Right atrium auricular region (tissue), 2 donors: ENCODE results near the gene MAPK8IP2. TPM values are rescaled to one million over a fixed set of nuclear protein-coding genes. Genes with fewer than 3 reads are reported as not detected.

ENCODE experiments used
- DNase-seq: peaks from one replicate; pipeline ENCODE4 v3.0.0-alpha.2; 2019; ENCODE audit warnings: low spot score
- H3K27ac ChIP-seq, 2 donors: fragments of 200-600 bp; sonication (generic); 1 replicate in 1 of 2; 2 replicates in 1 of 2; pipeline ENCODE4 v1.5.1; 2016 to 2019
- H3K27me3 ChIP-seq, 2 donors: fragments of 200-600 bp; sonication (generic); one replicate each; pipeline versions ENCODE4 v1.5.1 to v1.6.0; 2017 to 2019
- H3K36me3 ChIP-seq: fragments of 200-600 bp; sonication (generic); one replicate; pipeline ENCODE4 v1.5.1; 2016
- H3K4me1 ChIP-seq, 2 donors: fragments of 200-600 bp; sonication (generic); one replicate each; pipeline versions ENCODE4 v1.5.1 to v1.6.0; 2017 to 2019
- H3K4me3 ChIP-seq, 2 donors: fragments of 200-600 bp; sonication (generic); 1 replicate in 1 of 2; 2 replicates in 1 of 2; pipeline ENCODE4 v1.5.1; 2017 to 2019; ENCODE audit warnings: mild to moderate bottlenecking in 1 of 2, moderate library complexity in 1 of 2
- H3K9me3 ChIP-seq, 2 donors: fragments of 200-600 bp; sonication (generic); one replicate each; pipeline ENCODE4 v1.5.1; 2019
- total RNA-seq, 2 donors: library from RNA; depleted of rRNA; stranded (reverse); fragments of >200 nt; gene quantifications; one replicate each; pipeline ENCODE4 v1.1.0, GENCODE V29; 2016
- TF ChIP-seq, protein P1 (sequence below), 2 donors: fragments of 200-600 bp; sonication (generic); IDR thresholded peaks; one replicate each; pipeline ENCODE4 v1.5.1; 2019; ENCODE audit warnings: antibody characterized with exemption in 2 of 2

The MAPK8IP2 gene
- total RNA-seq, 2 donors from 2014 or later, result 0.26 to 0.71 TPM

GRCh38 chr22:50561401-50562358, 38.9 kb upstream of the MAPK8IP2 start:
- no peaks in the 10 kb centered on the region for H3K9me3 ChIP-seq
- H3K27me3 ChIP-seq, result no peaks in the 10 kb centered on the region
- H3K36me3 ChIP-seq, result no peaks in the 10 kb centered on the region
- H3K27ac ChIP-seq, result no peak overlapping the region
- TF ChIP-seq, protein P1, sequence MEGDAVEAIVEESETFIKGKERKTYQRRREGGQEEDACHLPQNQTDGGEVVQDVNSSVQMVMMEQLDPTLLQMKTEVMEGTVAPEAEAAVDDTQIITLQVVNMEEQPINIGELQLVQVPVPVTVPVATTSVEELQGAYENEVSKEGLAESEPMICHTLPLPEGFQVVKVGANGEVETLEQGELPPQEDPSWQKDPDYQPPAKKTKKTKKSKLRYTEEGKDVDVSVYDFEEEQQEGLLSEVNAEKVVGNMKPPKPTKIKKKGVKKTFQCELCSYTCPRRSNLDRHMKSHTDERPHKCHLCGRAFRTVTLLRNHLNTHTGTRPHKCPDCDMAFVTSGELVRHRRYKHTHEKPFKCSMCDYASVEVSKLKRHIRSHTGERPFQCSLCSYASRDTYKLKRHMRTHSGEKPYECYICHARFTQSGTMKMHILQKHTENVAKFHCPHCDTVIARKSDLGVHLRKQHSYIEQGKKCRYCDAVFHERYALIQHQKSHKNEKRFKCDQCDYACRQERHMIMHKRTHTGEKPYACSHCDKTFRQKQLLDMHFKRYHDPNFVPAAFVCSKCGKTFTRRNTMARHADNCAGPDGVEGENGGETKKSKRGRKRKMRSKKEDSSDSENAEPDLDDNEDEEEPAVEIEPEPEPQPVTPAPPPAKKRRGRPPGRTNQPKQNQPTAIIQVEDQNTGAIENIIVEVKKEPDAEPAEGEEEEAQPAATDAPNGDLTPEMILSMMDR (IDR thresholded peaks at IDR 0.05), result no peak
- peaks cover 0 to 10% of the 10 kb centered on the region in 2 donors for H3K4me1 ChIP-seq
- no peak for DNase-seq
- no peak overlapping the region for H3K4me3 ChIP-seq

- TF ChIP-seq, protein P1 (IDR thresholded peaks at IDR 0.05), result peak; percentile 95 to 98
- no peaks in the 10 kb centered on the region for H3K27me3 ChIP-seq
- H3K36me3 ChIP-seq, result peaks cover 6% of the 10 kb centered on the region
- no peaks in the 10 kb centered on the region for H3K9me3 ChIP-seq
- peak within 1 kb of the TSS; percentile 79 to 89 for H3K27ac ChIP-seq
- DNase-seq, result peak; percentile 96
- peaks cover 0 to 10% of the 10 kb centered on the region in 2 donors for H3K4me1 ChIP-seq
- peak within 1 kb of the TSS; percentile 49 to 64 for H3K4me3 ChIP-seq
Measured at GRCh38 chr22:50562523-50563412, 37.8 kb upstream of the MAPK8IP2 start, which contains the start of gene SYCE3. TSS of gene SYCE3 (minus strand) at chr22:50562919. CDS start at chr22:50556405, 6,514 bp downstream.

- TF ChIP-seq, protein P1 (IDR thresholded peaks at IDR 0.05), result no peak
- Histone ChIP-seq H3K4me1 (peaks cover 0 to 10% of the 10 kb centered on the region in 2 donors), H3K4me3 (peak overlapping the region; percentile 49 to 64), H3K36me3 (peaks cover 14% of the 10 kb centered on the region), H3K27ac (peak overlapping the region; percentile 79 to 89), H3K9me3 (no peaks in the 10 kb centered on the region), H3K27me3 (no peaks in the 10 kb centered on the region)
- no peak for DNase-seq
Measured at GRCh38 chr22:50563413-50564160, 37.0 kb upstream of the MAPK8IP2 start.

GRCh38 chr22:50564289-50564688, 36.3 kb upstream of the MAPK8IP2 start:
- H3K9me3 ChIP-seq, result no peaks in the 10 kb centered on the region
- peak overlapping the region; percentile 79 to 89 for H3K27ac ChIP-seq
- H3K36me3 ChIP-seq, result peaks cover 21% of the 10 kb centered on the region
- H3K27me3 ChIP-seq, result no peaks in the 10 kb centered on the region
- no peak overlapping the region for H3K4me3 ChIP-seq
- H3K4me1 ChIP-seq, result peaks cover 0 to 10% of the 10 kb centered on the region in 2 donors
- TF ChIP-seq, protein P1 (IDR thresholded peaks at IDR 0.05), result no peak
- DNase-seq, result no peak

DNA sequence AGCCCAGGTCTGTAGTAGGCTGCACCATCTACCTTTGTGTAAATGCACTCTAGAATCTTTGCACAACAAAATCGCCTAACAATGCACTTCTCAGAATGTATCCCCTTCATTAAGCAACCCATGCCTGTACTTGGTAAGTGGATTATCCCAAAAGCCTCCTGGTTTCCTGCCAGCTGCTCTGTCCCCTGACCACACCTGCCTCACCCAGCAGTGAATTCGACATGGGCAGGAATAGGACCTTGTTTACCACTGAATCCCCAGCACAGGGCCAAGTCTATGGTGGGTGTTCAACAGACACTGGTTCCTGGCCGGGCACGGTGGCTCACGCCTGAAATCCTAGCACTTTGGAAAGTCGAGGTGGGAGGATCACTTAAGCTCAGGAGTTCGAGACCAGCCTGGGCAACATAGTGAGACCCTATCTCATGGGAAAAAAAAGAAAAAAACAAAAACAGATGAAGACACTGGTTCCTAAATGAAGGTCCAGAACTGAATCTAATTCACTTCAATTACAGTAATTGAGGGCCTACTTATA, 32.8 kb upstream of the MAPK8IP2 start:
- Histone ChIP-seq H3K9me3 (no peaks in the 10 kb centered on the region), H3K36me3 (peaks cover 56% of the 10 kb centered on the region), H3K4me1 (peaks cover 0 to 10% of the 10 kb centered on the region in 2 donors), H3K4me3 (no peak overlapping the region), H3K27me3 (no peaks in the 10 kb centered on the region), H3K27ac (no peak overlapping the region)
- no peak for DNase-seq
- TF ChIP-seq, protein P1 (IDR thresholded peaks at IDR 0.05), result no peak
